Measurements from ENCODE around the gene HIPK2.

HIPK2 gene

GRCh38 chr7:139658908-139659675 lies 118.7 kb downstream of the HIPK2 start:
- DNase-seq (ENCODE audit: low read depth, low spot score): no peak
- no peak overlapping the region for H3K27ac ChIP-seq

GRCh38 chr7:139658296-139658695 lies 119.5 kb downstream of the HIPK2 start:
- DNase-seq (ENCODE audit: low read depth, low spot score): no peak
- no peak overlapping the region for H3K27ac ChIP-seq

- no peak for DNase-seq (ENCODE audit: low read depth, low spot score)
- H3K27ac ChIP-seq: peak overlapping the region; percentile 27
These were observed 120.1 kb downstream of the HIPK2 start for GRCh38 chr7:139657725-139658124.

GRCh38 chr7:139656387-139656786 lies 121.4 kb downstream of the HIPK2 start:
- H3K27ac ChIP-seq: peak overlapping the region; percentile 27
- no peak for DNase-seq (ENCODE audit: low read depth, low spot score)

- DNase-seq (ENCODE audit: low read depth, low spot score): no peak
- peak overlapping the region; percentile 27 for H3K27ac ChIP-seq
These were observed 122.5 kb downstream of the HIPK2 start for GRCh38 chr7:139655305-139655704.

- DNase-seq (ENCODE audit: low read depth, low spot score): no peak
- H3K27ac ChIP-seq: peak overlapping the region; percentile 27
These were observed 123.3 kb downstream of the HIPK2 start for GRCh38 chr7:139654276-139655181.

GRCh38 chr7:139651914-139652313 lies 125.9 kb downstream of the HIPK2 start:
- H3K27ac ChIP-seq: no peak overlapping the region
- no peak for DNase-seq (ENCODE audit: low read depth, low spot score)

- no peak overlapping the region for H3K27ac ChIP-seq
- DNase-seq (ENCODE audit: low read depth, low spot score): no peak
These were observed 126.5 kb downstream of the HIPK2 start for GRCh38 chr7:139651308-139651707.

GRCh38 chr7:139650429-139651100 lies 127.2 kb downstream of the HIPK2 start:
- no peak for DNase-seq (ENCODE audit: low read depth, low spot score)
- no peak overlapping the region for H3K27ac ChIP-seq

- DNase-seq (ENCODE audit: low read depth, low spot score): no peak
- no peak overlapping the region for H3K27ac ChIP-seq
These were observed 128.8 kb downstream of the HIPK2 start for GRCh38 chr7:139648941-139649425.

- H3K27ac ChIP-seq: no peak overlapping the region
- no peak for DNase-seq (ENCODE audit: low read depth, low spot score)
These were observed 129.4 kb downstream of the HIPK2 start for GRCh38 chr7:139648391-139648861.

GRCh38 chr7:139647814-139648390 lies 129.9 kb downstream of the HIPK2 start:
- H3K27ac ChIP-seq: no peak overlapping the region
- no peak for DNase-seq (ENCODE audit: low read depth, low spot score)

- DNase-seq (ENCODE audit: low read depth, low spot score): no peak
- H3K27ac ChIP-seq: no peak overlapping the region
These were observed 130.7 kb downstream of the HIPK2 start for GRCh38 chr7:139647085-139647484.

- DNase-seq (ENCODE audit: low read depth, low spot score): no peak
- H3K27ac ChIP-seq: no peak overlapping the region
These were observed 131.2 kb downstream of the HIPK2 start for GRCh38 chr7:139646566-139646965.

GRCh38 chr7:139645572-139646523 lies 131.9 kb downstream of the HIPK2 start:
- DNase-seq (ENCODE audit: low read depth, low spot score): no peak
- no peak overlapping the region for H3K27ac ChIP-seq

GRCh38 chr7:139643951-139644585 lies 133.7 kb downstream of the HIPK2 start:
- no peak overlapping the region for H3K27ac ChIP-seq
- no peak for DNase-seq (ENCODE audit: low read depth, low spot score)

GRCh38 chr7:139642283-139642682 lies 135.5 kb downstream of the HIPK2 start:
- H3K27ac ChIP-seq: no peak overlapping the region
- no peak for DNase-seq (ENCODE audit: low read depth, low spot score)

GRCh38 chr7:139641337-139641992 lies 136.3 kb downstream of the HIPK2 start:
- no peak overlapping the region for H3K27ac ChIP-seq
- no peak for DNase-seq (ENCODE audit: low read depth, low spot score)
